Astrocyte (in vitro differentiated cells and primary cell): Measurements from ENCODE around the gene ARRDC1. TPM values are rescaled to one million over a fixed set of nuclear protein-coding genes. Genes with fewer than 3 reads are reported as not detected.

Source experiments
- DNase-seq: peaks from one replicate; pipeline ENCODE4 v3.0.0-alpha.2; 2010; ENCODE audit warnings: low read depth
- FAIRE-seq: peaks from 2 replicates; lab custom pipeline; 2011; peaks lifted over from hg19 to GRCh38; lab: Jason Lieb, UNC
- H2AFZ ChIP-seq: 2 replicates; pipeline ENCODE4 v1.6.0; 2012; ENCODE audit warnings: low read depth, low read length, inconsistent platforms
- H3K27ac ChIP-seq: 2 replicates; pipeline ENCODE4 v1.5.1; 2011; ENCODE audit warnings: low read depth, low read length, inconsistent platforms
- H3K27me3 ChIP-seq: 2 replicates; pipeline ENCODE4 v1.6.0; 2011; ENCODE audit warnings: low read length, inconsistent platforms; ENCODE audit not compliant: insufficient read depth
- H3K36me3 ChIP-seq: 2 replicates; pipeline ENCODE4 v1.5.1; 2011; ENCODE audit warnings: low read length, inconsistent platforms; ENCODE audit not compliant: insufficient read depth
- H3K4me1 ChIP-seq: 2 replicates; pipeline ENCODE4 v1.5.1; 2011; ENCODE audit warnings: low read length, inconsistent platforms; ENCODE audit not compliant: insufficient read depth
- H3K4me2 ChIP-seq: 2 replicates; pipeline ENCODE4 v1.6.0; 2012; ENCODE audit warnings: low read length, inconsistent platforms
- H3K4me3 ChIP-seq: 2 replicates; pipeline ENCODE4 v1.5.1; 2011; ENCODE audit warnings: low read depth, mild to moderate bottlenecking, low read length, inconsistent platforms; ENCODE audit not compliant: insufficient read depth
- H3K79me2 ChIP-seq: 2 replicates; pipeline ENCODE4 v1.6.0; 2012; ENCODE audit warnings: mild to moderate bottlenecking, low read length, inconsistent platforms; ENCODE audit not compliant: insufficient read depth
- H3K9ac ChIP-seq: 2 replicates; pipeline ENCODE4 v1.6.0; 2012; ENCODE audit warnings: mild to moderate bottlenecking, low read length, inconsistent platforms
- H3K9me3 ChIP-seq: 2 replicates; pipeline ENCODE4 v1.5.1; 2012; ENCODE audit warnings: low read depth, mild to moderate bottlenecking, low read length, inconsistent platforms; ENCODE audit not compliant: insufficient read depth
- H4K20me1 ChIP-seq: 2 replicates; pipeline ENCODE4 v1.6.0; 2012; ENCODE audit warnings: low read length, inconsistent platforms; ENCODE audit not compliant: insufficient read depth
- H3K27ac Mint-ChIP-seq: one replicate; pipeline ENCODE4 v1.8.0; 2021; ENCODE audit warnings: mild to moderate bottlenecking, mixed read lengths; ENCODE audit not compliant: unreplicated experiment
- H3K27me3 Mint-ChIP-seq: one replicate; pipeline ENCODE4 v1.8.0; 2021; ENCODE audit warnings: low read depth, mixed read lengths; ENCODE audit not compliant: unreplicated experiment
- H3K36me3 Mint-ChIP-seq: one replicate; pipeline ENCODE4 v1.8.0; 2021; ENCODE audit warnings: low read depth, mixed read lengths; ENCODE audit not compliant: unreplicated experiment
- H3K4me1 Mint-ChIP-seq: one replicate; pipeline ENCODE4 v1.8.0; 2021; ENCODE audit warnings: low read depth, mixed read lengths; ENCODE audit not compliant: unreplicated experiment
- H3K4me3 Mint-ChIP-seq: one replicate; pipeline ENCODE4 v1.8.0; 2021; ENCODE audit warnings: mild to moderate bottlenecking, moderate library complexity, mixed read lengths; ENCODE audit not compliant: unreplicated experiment
- H3K9me3 Mint-ChIP-seq: one replicate; pipeline ENCODE4 v1.8.0; 2021; ENCODE audit warnings: mild to moderate bottlenecking, mixed read lengths; ENCODE audit not compliant: unreplicated experiment
- EZH2 ChIP-seq: IDR thresholded peaks from 2 replicates; pipeline ENCODE4 v1.6.1; 2012; ENCODE audit warnings: mild to moderate bottlenecking, low read length, inconsistent platforms; ENCODE audit not compliant: insufficient read depth
- total RNA-seq: library from RNA; stranded (reverse); gene quantifications from 2 replicates; pipeline ENCODE4 v1.2.1, GENCODE V29; 2021
- TF ChIP-seq, protein P1 (sequence below): IDR thresholded peaks from 2 replicates; pipeline ENCODE4 v1.5.1; 2011; ENCODE audit warnings: low read depth, mild to moderate bottlenecking, inconsistent platforms, low read length, moderate library complexity; ENCODE audit not compliant: insufficient read depth

Gene ARRDC1
- total RNA-seq, 1 donor from 2014 or later, result 14.2 TPM

GRCh38 chr9:137620048-137620405 is 14.5 kb downstream of the ARRDC1 start:
- H3K27me3 ChIP-seq, result no peaks in the 10 kb centered on the region
- H3K9me3 ChIP-seq, result no peaks in the 10 kb centered on the region
- FAIRE-seq (no peak), DNase-seq (no peak)
- H3K4me3 ChIP-seq, result peak overlapping the region; percentile 98
- TF ChIP-seq, protein P1, sequence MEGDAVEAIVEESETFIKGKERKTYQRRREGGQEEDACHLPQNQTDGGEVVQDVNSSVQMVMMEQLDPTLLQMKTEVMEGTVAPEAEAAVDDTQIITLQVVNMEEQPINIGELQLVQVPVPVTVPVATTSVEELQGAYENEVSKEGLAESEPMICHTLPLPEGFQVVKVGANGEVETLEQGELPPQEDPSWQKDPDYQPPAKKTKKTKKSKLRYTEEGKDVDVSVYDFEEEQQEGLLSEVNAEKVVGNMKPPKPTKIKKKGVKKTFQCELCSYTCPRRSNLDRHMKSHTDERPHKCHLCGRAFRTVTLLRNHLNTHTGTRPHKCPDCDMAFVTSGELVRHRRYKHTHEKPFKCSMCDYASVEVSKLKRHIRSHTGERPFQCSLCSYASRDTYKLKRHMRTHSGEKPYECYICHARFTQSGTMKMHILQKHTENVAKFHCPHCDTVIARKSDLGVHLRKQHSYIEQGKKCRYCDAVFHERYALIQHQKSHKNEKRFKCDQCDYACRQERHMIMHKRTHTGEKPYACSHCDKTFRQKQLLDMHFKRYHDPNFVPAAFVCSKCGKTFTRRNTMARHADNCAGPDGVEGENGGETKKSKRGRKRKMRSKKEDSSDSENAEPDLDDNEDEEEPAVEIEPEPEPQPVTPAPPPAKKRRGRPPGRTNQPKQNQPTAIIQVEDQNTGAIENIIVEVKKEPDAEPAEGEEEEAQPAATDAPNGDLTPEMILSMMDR, result no peak
- no peak for TF ChIP-seq EZH2
- H3K4me1 ChIP-seq, result peaks cover 21% of the 10 kb centered on the region
- Mint-ChIP-seq H3K36me3 (peaks cover 5% of the 10 kb centered on the region), H3K27ac (peak overlapping the region; percentile 79), H3K4me3 (peak overlapping the region; percentile 94), H3K9me3 (no peaks in the 10 kb centered on the region), H3K4me1 (peaks cover 29% of the 10 kb centered on the region), H3K27me3 (no peaks in the 10 kb centered on the region)
- peak overlapping the region; percentile 96 for H3K9ac ChIP-seq
- peaks cover 89% of the 10 kb centered on the region for H3K79me2 ChIP-seq
- H3K4me2 ChIP-seq, result peak overlapping the region; percentile 99
- peaks cover 2% of the 10 kb centered on the region for H3K36me3 ChIP-seq
- peaks cover 60% of the 10 kb centered on the region for H4K20me1 ChIP-seq
- H2AFZ ChIP-seq, result no peak overlapping the region
- H3K27ac ChIP-seq, result peak overlapping the region; percentile 78

DNA sequence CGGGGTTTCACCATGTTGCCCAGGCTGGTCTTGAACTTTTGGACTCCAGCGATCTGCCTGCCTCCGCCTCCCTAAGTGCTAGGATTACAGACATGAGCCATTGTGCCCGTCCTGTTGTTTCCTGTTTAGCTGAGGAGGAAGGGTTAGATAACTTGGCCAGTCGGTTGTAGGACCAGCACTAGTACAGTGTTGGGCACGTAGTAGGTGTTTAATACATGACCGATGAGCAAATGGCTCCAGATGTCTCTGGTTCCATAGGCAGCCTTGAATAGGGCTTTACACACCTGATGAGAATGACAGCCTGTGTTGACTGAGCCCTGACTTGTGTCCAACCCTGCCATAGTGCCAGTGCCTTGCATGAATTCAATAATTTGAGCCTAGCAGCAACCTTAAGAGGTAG is 15.1 kb downstream of the ARRDC1 start:
- no peak overlapping the region for H3K27ac Mint-ChIP-seq

More for the DNA sequence above, 15.1 kb downstream of the ARRDC1 start:
- Histone ChIP-seq H3K27ac (no peak overlapping the region), H3K4me2 (peak overlapping the region; percentile 99), H4K20me1 (peaks cover 65% of the 10 kb centered on the region), H2AFZ (no peak overlapping the region), H3K27me3 (no peaks in the 10 kb centered on the region), H3K79me2 (peaks cover 91% of the 10 kb centered on the region), H3K36me3 (peaks cover 2% of the 10 kb centered on the region), H3K9ac (no peak overlapping the region), H3K4me1 (peaks cover 21% of the 10 kb centered on the region), H3K4me3 (no peak overlapping the region), H3K9me3 (no peaks in the 10 kb centered on the region)
- Mint-ChIP-seq H3K4me3 (peak overlapping the region; percentile 94), H3K4me1 (peaks cover 29% of the 10 kb centered on the region), H3K9me3 (no peaks in the 10 kb centered on the region), H3K27me3 (no peaks in the 10 kb centered on the region), H3K36me3 (peaks cover 6% of the 10 kb centered on the region)
- TF ChIP-seq EZH2, result no peak
- TF ChIP-seq, protein P1, result no peak
- DNase-seq (no peak), FAIRE-seq (no peak)
